Esophagus squamous epithelium (tissue), 4 donors: ENCODE measurements around the gene NYAP1.

Experiments
- POLR2A ChIP-seq, 4 donors: fragments of 450-650 bp; IDR thresholded peaks; one replicate each; pipeline ENCODE4 v1.6.1; 2017; ENCODE audit warnings: antibody characterized with exemption in 4 of 4, mild to moderate bottlenecking in 4 of 4, moderate library complexity in 3 of 4
- TF ChIP-seq, protein P1 (sequence below), 6 experiments: fragments of 450-650 bp in 4 of 6; fragments of 200-600 bp in 2 of 6; sonication (generic) in 2 of 6; IDR thresholded peaks; one replicate each; pipeline ENCODE4 v1.5.1; 2016 to 2019; ENCODE audit warnings: antibody characterized with exemption in 6 of 6, mild to moderate bottlenecking in 4 of 6, moderate library complexity in 4 of 6

DNA sequence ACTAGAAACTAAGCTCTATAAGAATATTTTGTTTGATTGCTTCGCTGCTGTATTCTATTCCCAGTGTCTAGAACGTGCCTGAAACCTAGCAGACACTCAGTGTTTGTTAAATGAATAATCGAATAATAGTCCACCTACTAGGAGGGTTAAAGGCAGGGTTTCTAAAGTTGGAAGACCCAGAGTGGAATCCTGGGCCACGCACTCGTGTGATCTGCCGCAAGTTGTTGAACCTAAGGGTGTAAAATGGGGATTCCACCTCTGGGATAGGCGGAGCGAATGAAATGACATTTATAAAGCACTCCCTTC, 54.6 kb downstream of the NYAP1 start:
- TF ChIP-seq, protein P1, sequence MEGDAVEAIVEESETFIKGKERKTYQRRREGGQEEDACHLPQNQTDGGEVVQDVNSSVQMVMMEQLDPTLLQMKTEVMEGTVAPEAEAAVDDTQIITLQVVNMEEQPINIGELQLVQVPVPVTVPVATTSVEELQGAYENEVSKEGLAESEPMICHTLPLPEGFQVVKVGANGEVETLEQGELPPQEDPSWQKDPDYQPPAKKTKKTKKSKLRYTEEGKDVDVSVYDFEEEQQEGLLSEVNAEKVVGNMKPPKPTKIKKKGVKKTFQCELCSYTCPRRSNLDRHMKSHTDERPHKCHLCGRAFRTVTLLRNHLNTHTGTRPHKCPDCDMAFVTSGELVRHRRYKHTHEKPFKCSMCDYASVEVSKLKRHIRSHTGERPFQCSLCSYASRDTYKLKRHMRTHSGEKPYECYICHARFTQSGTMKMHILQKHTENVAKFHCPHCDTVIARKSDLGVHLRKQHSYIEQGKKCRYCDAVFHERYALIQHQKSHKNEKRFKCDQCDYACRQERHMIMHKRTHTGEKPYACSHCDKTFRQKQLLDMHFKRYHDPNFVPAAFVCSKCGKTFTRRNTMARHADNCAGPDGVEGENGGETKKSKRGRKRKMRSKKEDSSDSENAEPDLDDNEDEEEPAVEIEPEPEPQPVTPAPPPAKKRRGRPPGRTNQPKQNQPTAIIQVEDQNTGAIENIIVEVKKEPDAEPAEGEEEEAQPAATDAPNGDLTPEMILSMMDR (IDR thresholded peaks at IDR 0.05) = no peak
- no peak for TF ChIP-seq POLR2A (IDR thresholded peaks at IDR 0.05)
